PC-9 (cell line): ENCODE data around the gene ZNF217. TPM values are rescaled to one million over a fixed set of nuclear protein-coding genes. Genes with fewer than 3 reads are reported as not detected.

Experiments
- BruUV-seq: library from RNA; stranded (reverse); fragments of 400-500 nt; replicated peaks from 2 replicates; lab custom pipeline; 2021; lab: Mats Ljungman, UMichigan
- CTCF ChIA-PET: fragments of 300-600 bp; sonication (Branson Sonifier 250); formaldehyde crosslinking; loops from one replicate; lab custom pipeline; 2022; ENCODE audit warnings: antibody characterized with exemption; lab: Charles Lee
- POLR2A ChIA-PET: fragments of 300-600 bp; sonication (Branson Sonifier 250); formaldehyde crosslinking; loops from one replicate; lab custom pipeline; 2022; ENCODE audit warnings: antibody characterized with exemption; ENCODE audit not compliant: unreplicated experiment; lab: Charles Lee
- DNase-seq, 2 experiments: peaks; one replicate each; pipeline versions ENCODE4 v3.0.0 to v3.0.0-alpha.2; 2015 to 2022; ENCODE audit warnings: mixed read lengths in 1 of 2
- H2AFZ ChIP-seq: fragments of 200-600 bp; sonication (generic); 2 replicates; pipeline ENCODE4 v1.8.1; 2017; ENCODE audit warnings: antibody characterized with exemption
- H3F3A ChIP-seq: fragments of 200-600 bp; sonication (generic); 2 replicates; pipeline ENCODE4 v1.8.1; 2017; ENCODE audit warnings: antibody characterized with exemption, mild to moderate bottlenecking, low read depth; ENCODE audit not compliant: insufficient read depth
- H3K27ac ChIP-seq: fragments of 200-600 bp; sonication (generic); 2 replicates; pipeline ENCODE4 v1.6.1; 2016; ENCODE audit warnings: mixed run types
- H3K27me3 ChIP-seq: fragments of 200-600 bp; sonication (generic); 2 replicates; pipeline ENCODE4 v1.6.1; 2016; ENCODE audit warnings: low read depth, mixed run types; ENCODE audit not compliant: insufficient read depth
- H3K36me3 ChIP-seq: fragments of 200-600 bp; sonication (generic); 2 replicates; pipeline ENCODE4 v1.6.1; 2016; ENCODE audit warnings: low read depth, mixed run types
- H3K4me1 ChIP-seq: fragments of 200-600 bp; sonication (generic); replicated peaks from 2 replicates; pipeline ENCODE4 v1.6.1; 2016; ENCODE audit warnings: mixed run types; ENCODE audit not compliant: insufficient read depth
- H3K4me2 ChIP-seq: fragments of 200-600 bp; sonication (generic); 2 replicates; pipeline ENCODE4 v1.6.1; 2017; ENCODE audit warnings: mixed run types
- H3K4me3 ChIP-seq: fragments of 200-600 bp; sonication (generic); 2 replicates; pipeline ENCODE4 v1.6.1; 2016; ENCODE audit warnings: mixed run types
- H3K79me2 ChIP-seq: fragments of 200-600 bp; sonication (generic); 2 replicates; pipeline ENCODE4 v1.6.1; 2017; ENCODE audit warnings: low read depth, mixed run types
- H3K9me2 ChIP-seq: fragments of 200-600 bp; sonication (generic); 2 replicates; pipeline ENCODE4 v1.8.1; 2017; ENCODE audit warnings: mild to moderate bottlenecking; ENCODE audit not compliant: insufficient read depth
- H3K9me3 ChIP-seq: fragments of 200-600 bp; sonication (generic); 2 replicates; pipeline ENCODE4 v1.8.1; 2016; ENCODE audit warnings: low read depth; ENCODE audit not compliant: insufficient read depth
- H4K20me1 ChIP-seq: fragments of 200-600 bp; sonication (generic); 2 replicates; pipeline ENCODE4 v1.8.1; 2017; ENCODE audit not compliant: insufficient read depth
- CTCF ChIP-seq: fragments of 200-600 bp; sonication (generic); conservative IDR thresholded peaks from 2 replicates; pipeline ENCODE4 v1.6.1; 2017; ENCODE audit warnings: mixed run types, antibody characterized with exemption, mild to moderate bottlenecking, moderate library complexity
- EZH2 ChIP-seq: fragments of 200-600 bp; sonication (generic); IDR thresholded peaks from 2 replicates; pipeline ENCODE4 v1.8.0; 2017; ENCODE audit warnings: antibody characterized with exemption, low read depth
- intact Hi-C: fragments of 100-400 bp; cut with micrococcal nuclease; formaldehyde crosslinking; loops from one replicate; pipeline ENCODE4 v1.10.0; 2022; ENCODE audit not compliant: unreplicated experiment
- total RNA-seq: library from RNA; stranded (reverse); gene quantifications from 2 replicates; pipeline ENCODE4 v1.2.3, GENCODE V29; 2021

ZNF217 gene
- total RNA-seq, 1 experiment from 2014 or later = 63.8 TPM

- H3K9me2 ChIP-seq = no peaks in the 10 kb centered on the region
- H3F3A ChIP-seq = no peaks in the 10 kb centered on the region
- ChIA-PET CTCF (interaction anchor here (0.6 kb wide), 1 partner anchor 793 kb away, joined by 3 read pairs; no protein-coding TSS in a partner anchor), POLR2A (no interaction called here)
- no peak for TF ChIP-seq EZH2
- no peak for TF ChIP-seq CTCF
- no peak overlapping the region for H2AFZ ChIP-seq
- no peaks in the 10 kb centered on the region for H3K79me2 ChIP-seq
- BruUV-seq = no TSS peak
- H3K4me3 ChIP-seq = no peak overlapping the region
- no peaks in the 10 kb centered on the region for H3K27me3 ChIP-seq
- no peak overlapping the region for H3K27ac ChIP-seq
- intact Hi-C loops = no loop called here
- H3K9me3 ChIP-seq = no peaks in the 10 kb centered on the region
- H4K20me1 ChIP-seq = no peaks in the 10 kb centered on the region
- no peak for DNase-seq
- no peaks in the 10 kb centered on the region for H3K4me1 ChIP-seq
- no peak overlapping the region for H3K4me2 ChIP-seq
- no peaks in the 10 kb centered on the region for H3K36me3 ChIP-seq
Measured at GRCh38 chr20:53530440-53530839, 63.2 kb downstream of the ZNF217 start.

GRCh38 chr20:53529658-53530057 is 64.0 kb downstream of the ZNF217 start:
- H3K4me2 ChIP-seq = no peak overlapping the region
- CTCF ChIA-PET = no interaction called here
- H2AFZ ChIP-seq = no peak overlapping the region
- no peak for DNase-seq
- POLR2A ChIA-PET = no interaction called here
- H3K79me2 ChIP-seq = no peaks in the 10 kb centered on the region
- H3F3A ChIP-seq = no peaks in the 10 kb centered on the region
- H3K27ac ChIP-seq = no peak overlapping the region
- no peaks in the 10 kb centered on the region for H4K20me1 ChIP-seq
- H3K4me1 ChIP-seq = no peaks in the 10 kb centered on the region
- 0 out of 2 replicates have a peak, but pooled peaks cover 4% of the 10 kb centered on the region for H3K27me3 ChIP-seq
- H3K9me2 ChIP-seq = no peaks in the 10 kb centered on the region
- no peak overlapping the region for H3K4me3 ChIP-seq
- TF ChIP-seq CTCF = no peak
- no peaks in the 10 kb centered on the region for H3K36me3 ChIP-seq
- intact Hi-C loops = no loop called here
- BruUV-seq = no TSS peak
- no peaks in the 10 kb centered on the region for H3K9me3 ChIP-seq

GRCh38 chr20:53527196-53527595 is 66.4 kb downstream of the ZNF217 start:
- DNase-seq = no peak
- CTCF ChIA-PET = no interaction called here
- H3K36me3 ChIP-seq = no peaks in the 10 kb centered on the region
- H3K27me3 ChIP-seq = 0 out of 2 replicates have a peak, but pooled peaks cover 8% of the 10 kb centered on the region
- H3K9me3 ChIP-seq = no peaks in the 10 kb centered on the region
- TF ChIP-seq EZH2 (no peak), CTCF (no peak)
- POLR2A ChIA-PET = no interaction called here
- no peaks in the 10 kb centered on the region for H3F3A ChIP-seq
- intact Hi-C loops = no loop called here
- H4K20me1 ChIP-seq = no peaks in the 10 kb centered on the region
- H3K4me3 ChIP-seq = no peak overlapping the region
- H3K4me1 ChIP-seq = no peaks in the 10 kb centered on the region
- no TSS peak for BruUV-seq
- H3K4me2 ChIP-seq = no peak overlapping the region
- H3K27ac ChIP-seq = no peak overlapping the region
- no peaks in the 10 kb centered on the region for H3K79me2 ChIP-seq
- no peak overlapping the region for H2AFZ ChIP-seq
- H3K9me2 ChIP-seq = no peaks in the 10 kb centered on the region
